ENCODE data around the gene ARHGAP25. TPM values are rescaled to one million over a fixed set of nuclear protein-coding genes. Genes with fewer than 3 reads are reported as not detected.

ARHGAP25 gene
- total and polyA plus RNA-seq, 10 of the 15 experiments (the other 5 are each of a cell fraction or from before 2014, with no cell fraction given), result 0.15 to 1.0 (median 0.46) TPM

- TF ChIP-seq, protein P1, sequence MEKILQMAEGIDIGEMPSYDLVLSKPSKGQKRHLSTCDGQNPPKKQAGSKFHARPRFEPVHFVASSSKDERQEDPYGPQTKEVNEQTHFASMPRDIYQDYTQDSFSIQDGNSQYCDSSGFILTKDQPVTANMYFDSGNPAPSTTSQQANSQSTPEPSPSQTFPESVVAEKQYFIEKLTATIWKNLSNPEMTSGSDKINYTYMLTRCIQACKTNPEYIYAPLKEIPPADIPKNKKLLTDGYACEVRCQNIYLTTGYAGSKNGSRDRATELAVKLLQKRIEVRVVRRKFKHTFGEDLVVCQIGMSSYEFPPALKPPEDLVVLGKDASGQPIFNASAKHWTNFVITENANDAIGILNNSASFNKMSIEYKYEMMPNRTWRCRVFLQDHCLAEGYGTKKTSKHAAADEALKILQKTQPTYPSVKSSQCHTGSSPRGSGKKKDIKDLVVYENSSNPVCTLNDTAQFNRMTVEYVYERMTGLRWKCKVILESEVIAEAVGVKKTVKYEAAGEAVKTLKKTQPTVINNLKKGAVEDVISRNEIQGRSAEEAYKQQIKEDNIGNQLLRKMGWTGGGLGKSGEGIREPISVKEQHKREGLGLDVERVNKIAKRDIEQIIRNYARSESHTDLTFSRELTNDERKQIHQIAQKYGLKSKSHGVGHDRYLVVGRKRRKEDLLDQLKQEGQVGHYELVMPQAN (conservative IDR thresholded peaks at IDR 0.05), result no peak
- no peak for TF ChIP-seq SUPT20H (IDR thresholded peaks at IDR 0.05; ENCODE audit: borderline replicate concordance, control insufficient read depth, low read depth, low read length)
- no peak for TF ChIP-seq CBX3 (IDR thresholded peaks at IDR 0.05; ENCODE audit: borderline replicate concordance, low read depth)
- TF ChIP-seq, protein P2, sequence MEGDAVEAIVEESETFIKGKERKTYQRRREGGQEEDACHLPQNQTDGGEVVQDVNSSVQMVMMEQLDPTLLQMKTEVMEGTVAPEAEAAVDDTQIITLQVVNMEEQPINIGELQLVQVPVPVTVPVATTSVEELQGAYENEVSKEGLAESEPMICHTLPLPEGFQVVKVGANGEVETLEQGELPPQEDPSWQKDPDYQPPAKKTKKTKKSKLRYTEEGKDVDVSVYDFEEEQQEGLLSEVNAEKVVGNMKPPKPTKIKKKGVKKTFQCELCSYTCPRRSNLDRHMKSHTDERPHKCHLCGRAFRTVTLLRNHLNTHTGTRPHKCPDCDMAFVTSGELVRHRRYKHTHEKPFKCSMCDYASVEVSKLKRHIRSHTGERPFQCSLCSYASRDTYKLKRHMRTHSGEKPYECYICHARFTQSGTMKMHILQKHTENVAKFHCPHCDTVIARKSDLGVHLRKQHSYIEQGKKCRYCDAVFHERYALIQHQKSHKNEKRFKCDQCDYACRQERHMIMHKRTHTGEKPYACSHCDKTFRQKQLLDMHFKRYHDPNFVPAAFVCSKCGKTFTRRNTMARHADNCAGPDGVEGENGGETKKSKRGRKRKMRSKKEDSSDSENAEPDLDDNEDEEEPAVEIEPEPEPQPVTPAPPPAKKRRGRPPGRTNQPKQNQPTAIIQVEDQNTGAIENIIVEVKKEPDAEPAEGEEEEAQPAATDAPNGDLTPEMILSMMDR (IDR thresholded peaks at IDR 0.05 in 2 of 3, conservative IDR thresholded peaks at IDR 0.05 in 1 of 3; ENCODE audit: control insufficient read depth in 2 of 3, extremely low read depth in 1 of 3, insufficient read depth in 1 of 3, low read depth in 3 of 3, low read length in 3 of 3), result no peak
- TF ChIP-seq ASH2L (IDR thresholded peaks at IDR 0.05; ENCODE audit: borderline replicate concordance, low read depth), result no peak
- TF ChIP-seq PKNOX1 (IDR thresholded peaks at IDR 0.05), result no peak
- no peak for TF ChIP-seq BCL3 (IDR thresholded peaks at IDR 0.05; ENCODE audit: borderline replicate concordance, insufficient read depth, low read depth, low read length, poor library complexity, severe bottlenecking)
Measured at GRCh38 chr2:68824831-68825230, 90.2 kb downstream of the ARHGAP25 start (continued).

Measured in GM12878 (cell line).